ENCODE measurements around the gene RPS2.

RPS2 gene

DNA sequence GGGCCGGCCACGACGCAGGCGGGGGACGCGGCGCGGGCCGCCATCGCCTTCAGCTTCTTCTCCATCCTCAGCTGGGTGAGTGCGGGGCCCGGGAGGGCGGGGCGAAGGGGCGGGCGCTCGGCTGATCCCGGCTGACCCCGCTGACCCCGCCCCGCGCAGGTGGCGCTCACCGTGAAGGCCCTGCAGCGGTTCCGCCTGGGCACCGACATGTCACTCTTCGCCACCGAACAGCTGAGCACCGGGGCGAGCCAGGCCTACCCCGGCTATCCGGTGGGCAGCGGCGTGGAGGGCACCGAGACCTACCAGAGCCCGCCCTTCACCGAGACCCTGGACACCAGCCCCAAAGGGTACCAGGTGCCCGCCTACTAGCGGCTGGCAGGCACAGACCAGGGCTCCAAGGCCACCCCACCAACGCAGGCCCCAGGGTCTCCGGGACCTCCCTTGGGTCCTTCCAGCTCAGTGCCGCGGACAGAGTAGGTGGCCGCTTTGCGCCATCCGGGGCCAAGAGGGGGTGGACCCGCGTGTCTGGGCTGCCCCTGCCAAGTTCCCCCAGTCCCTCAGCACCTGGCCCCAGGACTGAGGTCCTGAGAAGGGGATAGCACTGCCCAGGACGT lies 28.2 kb upstream of the RPS2 start:
- Mint-ChIP-seq H3K27me3 (peaks cover 5 to 12% of the 10 kb centered on the region in 2 donors), H3K27ac (no peak overlapping the region)

GRCh38 chr16:1991948-1992703 lies 27.5 kb upstream of the RPS2 start:
- Mint-ChIP-seq H3K27me3 (peaks cover 5 to 12% of the 10 kb centered on the region in 2 donors), H3K9me3 (no peaks in the 10 kb centered on the region), H3K27ac (peak overlapping the region; percentile 54 to 88), H3K4me3 (peak overlapping the region; percentile 76 to 80), H3K36me3 (ENCODE audit: insufficient read depth) (peaks cover 14% of the 10 kb centered on the region), H3K4me1 (ENCODE audit: low read depth in 2 of 2) (peaks cover 12 to 13% of the 10 kb centered on the region in 2 donors)
- ATAC-seq (replicated peaks) (peak; percentile 72), DNase-seq (peak; percentile 94 to 98 (median 94))

More for the DNA sequence above, 28.2 kb upstream of the RPS2 start:
- Mint-ChIP-seq H3K4me3 (peak overlapping the region in 1 of 2 donors; percentile 21), H3K4me1 (ENCODE audit: low read depth in 2 of 2) (peaks cover 12 to 13% of the 10 kb centered on the region in 2 donors), H3K9me3 (no peaks in the 10 kb centered on the region), H3K36me3 (ENCODE audit: insufficient read depth) (peaks cover 21% of the 10 kb centered on the region)
- ATAC-seq (replicated peaks), result no peak
- DNase-seq, result no peak

DNA sequence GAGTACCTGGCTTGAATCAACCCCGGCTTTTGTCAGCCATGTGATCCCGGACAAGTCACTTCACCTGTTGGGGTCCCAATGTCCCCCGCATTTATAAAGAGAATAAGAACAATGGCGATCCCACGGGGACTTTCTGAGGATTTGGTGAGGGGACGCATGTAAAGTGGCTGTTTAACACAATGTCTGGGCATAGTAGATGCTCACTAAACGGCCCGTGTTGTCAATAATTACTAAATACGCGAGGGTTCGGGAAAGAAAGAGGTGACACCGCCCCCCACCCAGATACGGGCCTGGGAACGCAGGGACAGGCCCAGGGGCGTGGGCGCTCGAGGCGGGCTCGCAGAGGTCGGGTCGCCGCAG lies 26.9 kb upstream of the RPS2 start:
- peaks cover 5 to 12% of the 10 kb centered on the region in 2 donors for H3K27me3 Mint-ChIP-seq
- no peaks in the 10 kb centered on the region for H3K9me3 Mint-ChIP-seq
- H3K4me3 Mint-ChIP-seq, result peak overlapping the region; percentile 76 to 80
- peak overlapping the region; percentile 54 to 88 for H3K27ac Mint-ChIP-seq
- ATAC-seq (replicated peaks) (no peak), DNase-seq (no peak)
- H3K4me1 Mint-ChIP-seq (ENCODE audit: low read depth in 2 of 2), result peaks cover 12 to 13% of the 10 kb centered on the region in 2 donors
- peaks cover 12% of the 10 kb centered on the region for H3K36me3 Mint-ChIP-seq (ENCODE audit: insufficient read depth)

DNA sequence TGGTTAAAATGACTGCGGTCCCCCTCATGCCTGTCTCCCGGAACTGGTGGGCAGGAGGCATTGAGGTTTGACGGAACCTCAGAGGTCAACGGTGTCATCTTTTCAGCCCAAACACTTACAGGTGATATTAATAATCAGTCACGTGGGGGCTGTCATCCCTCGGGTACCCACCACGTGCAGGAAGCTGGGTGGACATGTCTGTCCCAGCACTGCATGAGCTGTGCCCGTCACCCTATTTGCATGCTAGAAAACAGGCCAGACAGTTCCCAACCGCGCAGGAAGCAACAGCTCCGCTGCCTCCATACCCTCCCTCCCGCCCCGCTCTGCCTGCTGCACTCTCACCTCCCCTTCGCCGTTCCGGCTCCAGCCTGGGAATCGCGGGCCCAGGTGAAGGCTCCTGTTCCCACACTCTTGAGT lies 26.5 kb upstream of the RPS2 start:
- Mint-ChIP-seq H3K4me3 (peak overlapping the region; percentile 76 to 80), H3K9me3 (no peaks in the 10 kb centered on the region), H3K4me1 (ENCODE audit: low read depth in 2 of 2) (peaks cover 12 to 13% of the 10 kb centered on the region in 2 donors), H3K36me3 (ENCODE audit: insufficient read depth) (peaks cover 12% of the 10 kb centered on the region), H3K27me3 (peaks cover 5 to 12% of the 10 kb centered on the region in 2 donors), H3K27ac (peak overlapping the region; percentile 54 to 88)
- ATAC-seq (replicated peaks), result peak; percentile 59
- peak; percentile 49 to 53 (median 52) for DNase-seq

DNA sequence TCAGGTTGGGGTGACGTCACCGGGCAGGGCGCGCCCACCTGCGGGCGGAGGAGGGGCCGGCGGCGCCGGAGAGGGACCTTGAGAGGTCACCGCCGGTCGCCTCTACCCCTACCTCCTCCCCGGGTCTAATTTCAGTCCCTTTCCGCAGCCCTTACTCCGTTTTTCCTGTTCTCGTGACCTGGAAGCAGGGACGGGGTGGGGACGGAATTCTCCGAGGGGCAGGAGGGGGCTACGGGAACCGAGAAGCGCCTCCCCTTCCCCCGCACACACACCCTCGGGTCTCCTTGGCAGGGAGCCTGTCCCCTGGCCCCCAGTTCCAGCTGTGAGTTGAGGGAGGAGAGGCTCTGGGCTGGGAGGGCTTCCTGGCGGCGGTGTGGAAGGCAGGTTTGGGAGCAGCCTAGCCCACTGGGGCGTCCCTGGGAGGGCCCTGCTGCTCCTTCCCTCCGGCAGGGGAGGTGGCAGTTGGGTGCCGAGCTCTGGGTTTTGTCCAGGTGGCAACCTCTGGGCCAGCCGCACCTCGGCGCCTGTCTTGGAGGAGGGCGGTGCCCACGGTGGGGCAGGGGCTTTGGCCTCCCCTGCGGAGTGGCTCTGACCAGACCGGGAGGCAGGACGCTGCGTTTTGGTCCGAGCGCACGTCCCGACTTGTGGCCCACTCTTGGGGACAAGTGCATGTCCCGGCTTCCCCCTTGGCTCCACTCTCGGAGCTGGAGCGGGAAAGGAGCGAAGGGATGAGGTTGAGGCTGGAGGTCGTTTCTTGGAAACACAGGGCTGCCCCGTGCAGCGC lies 25.9 kb upstream of the RPS2 start:
- DNase-seq, result peak in 1 of 3 experiments; percentile 40

DNA sequence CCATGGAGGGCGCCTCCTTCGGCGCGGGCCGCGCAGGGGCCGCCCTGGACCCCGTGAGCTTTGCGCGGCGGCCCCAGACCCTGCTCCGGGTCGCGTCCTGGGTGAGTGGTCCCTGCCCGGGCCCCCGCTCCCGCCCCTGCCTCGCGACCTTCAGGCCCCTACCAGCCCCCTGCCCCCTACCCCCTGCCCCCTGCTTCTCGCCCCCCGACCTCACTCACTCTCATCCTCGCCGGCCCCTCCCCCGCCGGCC lies 25.4 kb upstream of the RPS2 start:
- peaks cover 12% of the 10 kb centered on the region for H3K36me3 Mint-ChIP-seq (ENCODE audit: insufficient read depth)
- peaks cover 5 to 12% of the 10 kb centered on the region in 2 donors for H3K27me3 Mint-ChIP-seq
- H3K27ac Mint-ChIP-seq, result peak overlapping the region in 1 of 2 donors; percentile 88
- ATAC-seq (replicated peaks) (no peak), DNase-seq (no peak)
- peaks cover 12 to 13% of the 10 kb centered on the region in 2 donors for H3K4me1 Mint-ChIP-seq (ENCODE audit: low read depth in 2 of 2)
- H3K4me3 Mint-ChIP-seq, result peak overlapping the region in 1 of 2 donors; percentile 76
- H3K9me3 Mint-ChIP-seq, result no peaks in the 10 kb centered on the region

More for the DNA sequence above, 25.9 kb upstream of the RPS2 start:
- Mint-ChIP-seq H3K36me3 (ENCODE audit: insufficient read depth) (peaks cover 12% of the 10 kb centered on the region), H3K4me1 (ENCODE audit: low read depth in 2 of 2) (peaks cover 12 to 13% of the 10 kb centered on the region in 2 donors), H3K27me3 (peaks cover 5 to 12% of the 10 kb centered on the region in 2 donors), H3K27ac (peak overlapping the region; percentile 54 to 88), H3K4me3 (peak overlapping the region; percentile 76 to 80), H3K9me3 (no peaks in the 10 kb centered on the region)
- no peak for ATAC-seq (replicated peaks)

DNA sequence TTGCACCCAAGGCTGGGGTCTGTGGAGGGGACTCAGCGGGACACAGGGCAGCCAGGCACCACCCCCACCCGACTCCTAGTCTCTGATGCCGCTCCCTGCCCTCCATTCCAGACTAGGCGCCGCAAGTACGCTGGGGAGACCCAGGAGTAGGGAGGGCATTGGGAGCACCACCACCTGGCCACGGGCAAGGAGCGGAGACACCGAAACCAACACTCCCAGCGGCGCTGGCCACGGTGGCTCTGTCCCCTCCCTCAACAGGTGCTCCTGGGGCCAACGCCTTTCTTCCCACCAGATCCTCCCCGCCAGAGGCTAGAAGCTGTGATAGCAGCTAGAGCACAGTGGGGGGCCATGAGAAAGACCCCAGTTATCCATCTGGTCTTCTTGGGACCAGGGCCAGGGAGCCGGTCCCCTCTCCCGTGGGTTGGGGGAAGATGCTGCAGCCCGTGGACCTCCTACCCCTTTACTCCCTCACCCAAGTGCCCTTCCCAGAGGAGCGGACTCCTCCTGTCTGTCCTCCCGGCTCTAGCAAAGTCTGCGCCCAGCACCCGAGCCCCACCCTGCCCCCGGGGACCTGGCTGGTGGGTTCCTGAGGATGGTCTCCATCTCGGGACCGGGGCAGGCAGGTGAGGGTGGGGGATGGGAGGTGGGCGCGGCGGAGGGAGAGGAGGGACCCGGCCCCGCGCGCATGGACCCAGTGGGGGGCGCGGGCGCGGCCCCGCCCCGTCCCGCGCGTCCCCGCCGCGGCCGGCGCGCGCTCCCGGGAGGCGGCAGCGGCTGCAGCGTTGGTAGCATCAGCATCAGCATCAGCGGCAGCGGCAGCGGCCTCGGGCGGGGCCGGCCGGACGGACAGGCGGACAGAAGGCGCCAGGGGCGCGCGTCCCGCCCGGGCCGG lies 24.8 kb upstream of the RPS2 start, which contains the start of gene SYNGR3:
Gene SYNGR3, plus strand, starts transcription at position 762 of the 892 bp plus-strand sequence. CDS start 133 bp downstream, outside the sequence.
- peak within 1 kb of the TSS; percentile 76 to 80 for H3K4me3 Mint-ChIP-seq
- H3K9me3 Mint-ChIP-seq, result no peaks in the 10 kb centered on the region
- ATAC-seq (replicated peaks), result no peak
- H3K27ac Mint-ChIP-seq, result peak within 1 kb of the TSS; percentile 54 to 88
- DNase-seq, result no peak
- H3K4me1 Mint-ChIP-seq (ENCODE audit: low read depth in 2 of 2), result peaks cover 16% of the 10 kb centered on the region in 2 donors
- H3K27me3 Mint-ChIP-seq, result peaks cover 5 to 12% of the 10 kb centered on the region in 2 donors
- peaks cover 12% of the 10 kb centered on the region for H3K36me3 Mint-ChIP-seq (ENCODE audit: insufficient read depth)

DNA sequence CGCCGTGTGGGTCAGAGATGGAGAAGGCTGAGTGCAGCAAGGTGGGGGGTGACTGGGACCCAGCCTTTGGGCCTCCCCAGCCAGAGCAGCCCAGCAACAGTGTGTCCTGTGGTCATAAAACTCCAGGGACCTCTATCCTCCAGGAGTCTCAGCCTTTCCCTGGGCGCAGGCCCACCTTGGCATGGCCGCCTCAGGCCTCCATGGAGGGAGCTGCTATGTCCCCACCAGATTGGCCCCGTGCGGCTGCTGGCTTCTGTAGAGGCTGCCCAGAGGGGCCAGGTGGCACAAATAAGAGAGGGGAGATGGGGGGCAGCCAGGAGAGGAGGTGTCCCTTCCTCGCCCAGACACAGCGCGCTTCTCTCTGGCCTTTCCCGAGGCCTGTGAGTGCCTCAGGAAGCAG lies 22.6 kb upstream of the RPS2 start:
- Mint-ChIP-seq H3K4me3 (no peak overlapping the region), H3K36me3 (ENCODE audit: insufficient read depth) (peaks cover 12% of the 10 kb centered on the region), H3K27ac (peak overlapping the region in 1 of 2 donors; percentile 39), H3K27me3 (peaks cover 5 to 24% of the 10 kb centered on the region in 2 donors), H3K4me1 (ENCODE audit: low read depth in 2 of 2) (peaks cover 16 to 24% of the 10 kb centered on the region in 2 donors), H3K9me3 (no peaks in the 10 kb centered on the region)
- ATAC-seq (replicated peaks) (no peak), DNase-seq (no peak)

DNA sequence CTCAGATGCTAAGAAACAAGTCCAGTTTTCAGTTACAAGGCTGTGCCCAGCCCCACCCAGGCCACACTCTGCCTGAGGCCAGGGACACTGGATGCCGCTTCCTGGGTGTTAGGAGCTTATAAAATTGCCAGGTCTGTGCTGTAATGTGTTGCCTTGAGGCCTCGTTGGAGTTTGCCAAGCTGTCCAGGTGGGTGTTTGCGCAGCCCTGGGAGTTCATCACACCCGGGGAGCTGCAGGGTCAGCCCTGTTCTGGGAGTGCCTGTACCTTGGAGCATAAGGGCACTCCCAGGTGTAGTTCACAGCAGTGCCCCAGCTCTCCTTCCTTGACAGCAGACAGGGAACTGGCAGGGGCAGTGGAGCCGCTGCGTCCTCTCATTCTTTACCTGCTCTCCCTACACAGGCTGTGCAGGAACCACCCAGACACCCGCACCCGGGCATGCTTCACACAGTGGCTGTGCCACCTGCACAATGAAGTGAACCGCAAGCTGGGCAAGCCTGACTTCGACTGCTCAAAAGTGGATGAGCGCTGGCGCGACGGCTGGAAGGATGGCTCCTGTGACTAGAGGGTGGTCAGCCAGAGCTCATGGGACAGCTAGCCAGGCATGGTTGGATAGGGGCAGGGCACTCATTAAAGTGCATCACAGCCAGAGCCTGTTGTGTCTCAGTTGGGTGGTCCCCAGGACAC lies 21.0 kb upstream of the RPS2 start:
- peaks cover 7 to 22% of the 10 kb centered on the region in 2 donors for H3K4me1 Mint-ChIP-seq (ENCODE audit: low read depth in 2 of 2)
- peaks cover 9% of the 10 kb centered on the region for H3K36me3 Mint-ChIP-seq (ENCODE audit: insufficient read depth)
- no peak overlapping the region for H3K27ac Mint-ChIP-seq
- peaks cover 5 to 40% of the 10 kb centered on the region in 2 donors for H3K27me3 Mint-ChIP-seq
- H3K9me3 Mint-ChIP-seq, result no peaks in the 10 kb centered on the region
- DNase-seq (no peak), ATAC-seq (replicated peaks) (no peak)
- H3K4me3 Mint-ChIP-seq, result peak overlapping the region; percentile 69 to 75

DNA sequence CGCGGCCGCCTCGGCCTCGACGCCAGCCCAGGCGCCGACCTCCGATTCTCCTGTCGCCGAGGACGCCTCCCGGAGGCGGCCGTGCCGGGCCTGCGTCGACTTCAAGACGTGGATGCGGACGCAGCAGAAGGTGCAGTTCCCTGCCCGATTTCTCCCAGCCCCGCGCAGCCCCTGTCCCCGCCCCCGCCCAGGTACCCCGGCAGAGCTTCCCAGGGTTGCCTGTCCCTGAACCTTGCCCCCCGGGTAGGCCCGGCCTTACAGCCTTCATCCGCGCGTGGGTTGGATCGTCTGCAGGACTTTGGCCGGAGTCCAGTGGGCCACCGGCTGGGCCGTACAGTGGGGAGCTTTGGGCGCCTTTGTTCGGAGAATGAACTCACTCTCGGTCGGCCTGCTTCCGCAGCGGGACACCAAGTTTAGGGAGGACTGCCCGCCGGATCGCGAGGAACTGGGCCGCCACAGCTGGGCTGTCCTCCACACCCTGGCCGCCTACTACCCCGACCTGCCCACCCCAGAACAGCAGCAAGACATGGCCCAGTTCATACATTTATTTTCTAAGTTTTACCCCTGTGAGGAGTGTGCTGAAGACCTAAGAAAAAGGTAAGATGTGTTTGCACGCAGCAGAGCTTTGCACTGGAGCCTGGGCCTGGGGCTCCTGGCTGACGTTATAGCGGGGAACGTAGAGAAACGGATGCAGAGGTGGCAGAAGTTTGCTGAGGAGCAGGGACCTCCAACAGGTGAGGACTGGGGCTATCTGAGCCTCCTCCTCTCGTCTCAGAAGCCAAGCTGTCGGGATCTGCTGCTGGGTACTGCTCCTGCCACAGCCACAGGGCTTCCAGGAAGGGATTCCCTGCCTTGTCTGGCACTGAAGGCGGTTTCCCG lies 20.0 kb upstream of the RPS2 start:
- H3K36me3 Mint-ChIP-seq (ENCODE audit: insufficient read depth), result peaks cover 9% of the 10 kb centered on the region
- DNase-seq (no peak), ATAC-seq (replicated peaks) (peak; percentile 41)
- peaks cover 7 to 19% of the 10 kb centered on the region in 2 donors for H3K4me1 Mint-ChIP-seq (ENCODE audit: low read depth in 2 of 2)
- peak overlapping the region; percentile 69 to 75 for H3K4me3 Mint-ChIP-seq
- peak overlapping the region in 1 of 2 donors; percentile 49 for H3K27ac Mint-ChIP-seq
- no peaks in the 10 kb centered on the region for H3K9me3 Mint-ChIP-seq
- H3K27me3 Mint-ChIP-seq, result peaks cover 5 to 47% of the 10 kb centered on the region in 2 donors

DNA sequence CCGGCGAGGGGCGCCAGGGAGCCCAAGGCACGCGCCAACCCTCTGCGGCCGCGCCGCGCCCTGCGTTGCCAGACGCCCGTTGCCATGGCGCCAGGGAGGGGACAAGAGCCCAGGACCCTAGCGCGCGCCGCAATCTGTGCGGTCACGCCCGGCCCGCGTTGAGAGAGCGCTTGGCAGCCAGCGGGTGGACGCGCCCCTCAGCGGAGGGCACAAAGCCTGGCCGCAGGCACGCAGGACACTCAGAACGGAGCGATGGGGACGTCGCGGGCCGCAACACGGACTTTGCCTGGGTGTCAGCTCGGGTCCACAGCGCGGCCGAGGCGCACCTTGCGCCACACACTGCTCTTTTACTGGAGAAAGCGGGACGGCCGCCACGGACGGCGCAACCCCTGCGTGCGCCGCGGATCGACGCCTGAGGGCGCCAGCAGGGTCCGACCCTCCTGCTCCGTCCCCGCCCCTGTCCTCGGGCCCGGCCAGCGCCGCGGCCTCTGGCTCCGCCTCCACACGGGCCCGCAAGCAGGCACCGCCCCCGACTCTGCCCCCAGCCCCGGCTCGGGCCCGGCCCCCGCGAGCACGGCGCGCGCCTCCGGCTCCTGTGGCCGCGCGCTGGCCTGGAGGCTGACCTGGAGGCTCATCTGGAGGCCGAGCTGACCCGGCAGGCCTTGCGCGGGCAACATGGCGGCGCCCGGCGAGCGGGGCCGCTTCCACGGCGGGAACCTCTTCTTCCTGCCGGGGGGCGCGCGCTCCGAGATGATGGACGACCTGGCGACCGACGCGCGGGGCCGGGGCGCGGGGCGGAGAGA lies 19.1 kb upstream of the RPS2 start, which contains the start of gene GFER:
Gene GFER, plus strand, starts transcription at position 650 of the 803 bp plus-strand sequence. Its CDS starts 26 bp downstream, at position 676.
- ATAC-seq (replicated peaks) (peak; percentile 77), DNase-seq (peak in 2 of 3 experiments; percentile 47 to 63)
- Mint-ChIP-seq H3K27me3 (peaks cover under 1 to 39% of the 10 kb centered on the region in 2 donors), H3K36me3 (ENCODE audit: insufficient read depth) (peaks cover 11% of the 10 kb centered on the region), H3K4me3 (peak within 1 kb of the TSS; percentile 69 to 75), H3K9me3 (no peaks in the 10 kb centered on the region), H3K4me1 (ENCODE audit: low read depth in 2 of 2) (peaks cover 4 to 14% of the 10 kb centered on the region in 2 donors), H3K27ac (peak within 1 kb of the TSS; percentile 63 to 81)

All from effector memory CD8-positive, alpha-beta T cell (primary cell).